Esophagus muscularis mucosa (tissue), 3 donors: ENCODE results near the gene MINDY3.

Source experiments
- EP300 ChIP-seq: sonication (generic); formaldehyde crosslinking; IDR thresholded peaks from one replicate; pipeline ENCODE4 v1.6.1; 2017; ENCODE audit warnings: antibody characterized with exemption
- TF ChIP-seq, protein P1 (sequence below), 3 experiments: fragments of 200-600 bp in 2 of 3; fragments of 450-650 bp in 1 of 3; sonication (generic) in 2 of 3; IDR thresholded peaks; one replicate each; pipeline ENCODE4 v1.5.1; 2017 to 2019; ENCODE audit warnings: antibody characterized with exemption in 3 of 3, mild to moderate bottlenecking in 2 of 3, moderate library complexity in 1 of 3

- TF ChIP-seq, protein P1, sequence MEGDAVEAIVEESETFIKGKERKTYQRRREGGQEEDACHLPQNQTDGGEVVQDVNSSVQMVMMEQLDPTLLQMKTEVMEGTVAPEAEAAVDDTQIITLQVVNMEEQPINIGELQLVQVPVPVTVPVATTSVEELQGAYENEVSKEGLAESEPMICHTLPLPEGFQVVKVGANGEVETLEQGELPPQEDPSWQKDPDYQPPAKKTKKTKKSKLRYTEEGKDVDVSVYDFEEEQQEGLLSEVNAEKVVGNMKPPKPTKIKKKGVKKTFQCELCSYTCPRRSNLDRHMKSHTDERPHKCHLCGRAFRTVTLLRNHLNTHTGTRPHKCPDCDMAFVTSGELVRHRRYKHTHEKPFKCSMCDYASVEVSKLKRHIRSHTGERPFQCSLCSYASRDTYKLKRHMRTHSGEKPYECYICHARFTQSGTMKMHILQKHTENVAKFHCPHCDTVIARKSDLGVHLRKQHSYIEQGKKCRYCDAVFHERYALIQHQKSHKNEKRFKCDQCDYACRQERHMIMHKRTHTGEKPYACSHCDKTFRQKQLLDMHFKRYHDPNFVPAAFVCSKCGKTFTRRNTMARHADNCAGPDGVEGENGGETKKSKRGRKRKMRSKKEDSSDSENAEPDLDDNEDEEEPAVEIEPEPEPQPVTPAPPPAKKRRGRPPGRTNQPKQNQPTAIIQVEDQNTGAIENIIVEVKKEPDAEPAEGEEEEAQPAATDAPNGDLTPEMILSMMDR (IDR thresholded peaks at IDR 0.05), result no peak
- no peak for TF ChIP-seq EP300
These were observed 56.2 kb downstream of the MINDY3 start for GRCh38 chr10:15804109-15804508.
